BJ (cell line): Measurements from ENCODE around the gene ANKRD12. TPM values are rescaled to one million over a fixed set of nuclear protein-coding genes. Genes with fewer than 3 reads are reported as not detected.

Source experiments
- CTCF ChIA-PET: fragments of 350-600 bp; formaldehyde crosslinking; extraction: SDS; loops from one replicate; lab custom pipeline; 2021; ENCODE audit warnings: antibody characterized with exemption, inconsistent platforms; lab: Yijun Ruan, JAX
- POLR2A ChIA-PET: fragments of 300-600 bp; sonication (Branson Sonifier 250); formaldehyde crosslinking; extraction: SDS; loops from one replicate; lab custom pipeline; 2021; ENCODE audit warnings: antibody characterized with exemption; lab: Charles Lee
- DNase-seq: peaks from one replicate; pipeline ENCODE4 v3.0.0-alpha.2; 2011; ENCODE audit warnings: low read depth
- H3K27me3 ChIP-seq: 2 replicates; pipeline ENCODE4 v1.6.0; 2011; ENCODE audit warnings: low read length; ENCODE audit not compliant: control insufficient read depth, insufficient read depth
- H3K36me3 ChIP-seq: 2 replicates; pipeline ENCODE4 v1.5.1; 2011; ENCODE audit warnings: low read length; ENCODE audit not compliant: control insufficient read depth, insufficient read depth
- H3K4me3 ChIP-seq: 2 replicates; pipeline ENCODE4 v1.5.1; 2011; ENCODE audit warnings: low read depth, mild to moderate bottlenecking, control low read depth, low read length
- CTCF ChIP-seq: IDR thresholded peaks from 2 replicates; pipeline ENCODE4 v1.5.1; 2011; ENCODE audit warnings: low read depth, mild to moderate bottlenecking, control low read depth, inconsistent platforms, low read length, moderate library complexity; ENCODE audit not compliant: insufficient read depth
- polyA plus RNA-seq: library from polyadenylated mRNA; depleted of rRNA; stranded (reverse); fragments of >200 nt; gene quantifications from 2 replicates; pipeline ENCODE4 v1.2.3, GENCODE V29; 2011

Gene ANKRD12
- polyA plus RNA-seq, 1 experiment: 3.0 TPM

GRCh38 chr18:9115984-9116383, 20.6 kb upstream of the ANKRD12 start:
- no peak overlapping the region for H3K4me3 ChIP-seq
- POLR2A ChIA-PET: no interaction called here
- no peaks in the 10 kb centered on the region for H3K27me3 ChIP-seq
- no peaks in the 10 kb centered on the region; the same call in 1 of the 2 replicates for H3K36me3 ChIP-seq
- CTCF ChIA-PET: no interaction called here
- no peak for TF ChIP-seq CTCF
- DNase-seq: no peak

- no peak for DNase-seq
Observed at GRCh38 chr18:9117980-9118841, 18.4 kb upstream of the ANKRD12 start.

GRCh38 chr18:9120796-9121195, 15.8 kb upstream of the ANKRD12 start:
- H3K36me3 ChIP-seq: peaks cover 4% of the 10 kb centered on the region
- CTCF ChIA-PET: interaction anchor here (1.4 kb wide), 1 partner anchor 27 kb away, joined by 4 read pairs; no protein-coding TSS in a partner anchor

More at GRCh38 chr18:9117980-9118841, 18.4 kb upstream of the ANKRD12 start:
- POLR2A ChIA-PET: interaction anchor here (0.6 to 0.7 kb wide), 2 partner anchors 95 to 406 kb away, joined by 3 to 8 read pairs; no protein-coding TSS in a partner anchor
- no peaks in the 10 kb centered on the region for H3K27me3 ChIP-seq
- CTCF ChIA-PET: no interaction called here
- peaks cover 1% of the 10 kb centered on the region; the same call in 1 of the 2 replicates for H3K36me3 ChIP-seq
- no peak for TF ChIP-seq CTCF
- H3K4me3 ChIP-seq: no peak overlapping the region

GRCh38 chr18:9123520-9123919, 13.1 kb upstream of the ANKRD12 start:
- H3K27me3 ChIP-seq: no peaks in the 10 kb centered on the region
- peaks cover 9% of the 10 kb centered on the region for H3K36me3 ChIP-seq
- CTCF ChIA-PET: interaction anchor here (1.4 kb wide), 1 partner anchor 9 kb away, joined by 3 read pairs; no protein-coding TSS in a partner anchor
- POLR2A ChIA-PET: no interaction called here
- no peak for DNase-seq
- no peak overlapping the region for H3K4me3 ChIP-seq
- no peak for TF ChIP-seq CTCF

More at GRCh38 chr18:9120796-9121195, 15.8 kb upstream of the ANKRD12 start:
- Histone ChIP-seq H3K4me3 (no peak overlapping the region), H3K27me3 (no peaks in the 10 kb centered on the region)
- no peak for DNase-seq
- no peak for TF ChIP-seq CTCF
- POLR2A ChIA-PET: no interaction called here

GRCh38 chr18:9124824-9125223, 11.8 kb upstream of the ANKRD12 start:
- Histone ChIP-seq H3K4me3 (no peak overlapping the region), H3K27me3 (no peaks in the 10 kb centered on the region), H3K36me3 (peaks cover 9% of the 10 kb centered on the region)
- CTCF ChIA-PET: no interaction called here
- no peak for DNase-seq
- no peak for TF ChIP-seq CTCF
- POLR2A ChIA-PET: no interaction called here
